ENCODE measurements around the gene SAE1. TPM values are rescaled to one million over a fixed set of nuclear protein-coding genes. Genes with fewer than 3 reads are reported as not detected.
A peak's percentile ranks its signal among the peaks of the same experiment; 100 is the strongest.

SAE1 gene
- total RNA-seq, 1 experiment from 2014 or later: 234 TPM

DNA sequence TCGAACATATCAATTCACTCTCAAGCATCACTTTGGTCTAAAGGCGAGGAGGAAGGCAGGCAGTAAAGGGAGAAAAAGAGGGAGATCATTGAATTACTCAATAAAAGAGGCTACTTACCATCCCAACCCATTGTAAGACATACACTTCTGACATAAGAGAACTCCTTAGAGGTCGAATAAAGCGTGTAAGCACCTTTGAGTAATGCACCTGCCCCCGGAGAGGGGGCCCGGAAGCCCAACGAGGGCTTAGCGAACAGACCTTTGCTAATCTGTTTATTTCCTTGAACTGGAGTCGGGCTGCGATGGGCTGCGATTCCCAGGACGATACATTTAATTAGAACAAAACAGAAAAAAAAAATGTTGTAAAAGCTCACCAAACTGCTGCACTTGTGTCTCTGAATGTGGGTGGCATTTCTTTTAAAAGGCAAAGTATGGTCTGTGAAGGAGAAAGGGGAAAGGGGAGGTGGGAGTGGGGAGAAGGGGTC is 20.1 kb upstream of the SAE1 start:
- Histone ChIP-seq H4K5ac (ENCODE audit: insufficient read length, low read depth, low read length) (no peak overlapping the region), H3T11ph (ENCODE audit: low read length) (no peak overlapping the region), H3K23me2 (ENCODE audit: insufficient read length, low read depth, low read length, poor library complexity, severe bottlenecking) (peaks cover 25% of the 10 kb centered on the region), H3K4me1 (ENCODE audit: insufficient read depth, low read length) (peaks cover 11% of the 10 kb centered on the region), H2BK5ac (ENCODE audit: insufficient read length, low read length) (no peak overlapping the region), H2BK15ac (ENCODE audit: low read depth, low read length) (no peak overlapping the region), H3K9ac (ENCODE audit: extremely low read depth, insufficient read length, low read length) (peak overlapping the region; percentile 92), H3K9me3 (ENCODE audit: control insufficient read depth, low read depth, low read length) (no peaks in the 10 kb centered on the region), H3K56ac (ENCODE audit: insufficient read length, low read depth, low read length) (no peak overlapping the region), H3K23ac (ENCODE audit: insufficient read length, low read depth, low read length) (no peak overlapping the region), H3K27ac (ENCODE audit: insufficient read length, low read depth, low read length) (peak overlapping the region; percentile 88), H4K8ac (replicated peaks; ENCODE audit: insufficient read length, low read depth, low read length) (no peak overlapping the region), H2BK20ac (ENCODE audit: low read depth, low read length, poor library complexity, severe bottlenecking) (no peak overlapping the region), H3K27me3 (ENCODE audit: insufficient read depth, low read length) (no peaks in the 10 kb centered on the region), H3K79me1 (ENCODE audit: insufficient read depth, low read depth, low read length, poor library complexity, severe bottlenecking) (no peaks in the 10 kb centered on the region), H3K79me2 (ENCODE audit: insufficient read depth, low read length) (peaks cover 12% of the 10 kb centered on the region; the same call in 1 of the 2 replicates), H3K4ac (ENCODE audit: low read depth, low read length) (no peak overlapping the region; the same call in 1 of the 2 replicates), H2AFZ (ENCODE audit: low read length) (no peak overlapping the region), H4K91ac (ENCODE audit: insufficient read length, low read depth, low read length) (no peak overlapping the region), H2AK5ac (ENCODE audit: insufficient read length, low read length) (no peak overlapping the region), H2BK120ac (ENCODE audit: low read depth, low read length, poor library complexity, severe bottlenecking) (no peak overlapping the region), H3K4me2 (ENCODE audit: insufficient read depth, insufficient read length, low read length) (peak overlapping the region; percentile 61), H2BK12ac (ENCODE audit: insufficient read length, low read depth, low read length) (no peak overlapping the region), H3K14ac (ENCODE audit: insufficient read depth, low read length) (peak overlapping the region; percentile 89; the same call in 1 of the 2 replicates), H4K20me1 (ENCODE audit: control insufficient read depth, insufficient read depth, insufficient read length) (no peaks in the 10 kb centered on the region), H3K18ac (ENCODE audit: insufficient read length, low read depth, low read length) (peak overlapping the region; percentile 70)
- TF ChIP-seq, protein P1, sequence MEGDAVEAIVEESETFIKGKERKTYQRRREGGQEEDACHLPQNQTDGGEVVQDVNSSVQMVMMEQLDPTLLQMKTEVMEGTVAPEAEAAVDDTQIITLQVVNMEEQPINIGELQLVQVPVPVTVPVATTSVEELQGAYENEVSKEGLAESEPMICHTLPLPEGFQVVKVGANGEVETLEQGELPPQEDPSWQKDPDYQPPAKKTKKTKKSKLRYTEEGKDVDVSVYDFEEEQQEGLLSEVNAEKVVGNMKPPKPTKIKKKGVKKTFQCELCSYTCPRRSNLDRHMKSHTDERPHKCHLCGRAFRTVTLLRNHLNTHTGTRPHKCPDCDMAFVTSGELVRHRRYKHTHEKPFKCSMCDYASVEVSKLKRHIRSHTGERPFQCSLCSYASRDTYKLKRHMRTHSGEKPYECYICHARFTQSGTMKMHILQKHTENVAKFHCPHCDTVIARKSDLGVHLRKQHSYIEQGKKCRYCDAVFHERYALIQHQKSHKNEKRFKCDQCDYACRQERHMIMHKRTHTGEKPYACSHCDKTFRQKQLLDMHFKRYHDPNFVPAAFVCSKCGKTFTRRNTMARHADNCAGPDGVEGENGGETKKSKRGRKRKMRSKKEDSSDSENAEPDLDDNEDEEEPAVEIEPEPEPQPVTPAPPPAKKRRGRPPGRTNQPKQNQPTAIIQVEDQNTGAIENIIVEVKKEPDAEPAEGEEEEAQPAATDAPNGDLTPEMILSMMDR (conservative IDR thresholded peaks at IDR 0.05): no peak
- Mint-ChIP-seq H3K9me3 (no peaks in the 10 kb centered on the region; a peak in 1 of 5 replicates), H3K4me3 (peak overlapping the region; percentile 91 to 98), H3K36me3 (ENCODE audit: insufficient read depth in 1 of 3, low read depth in 3 of 3) (peaks cover 17 to 42% (median 35%) of the 10 kb centered on the region in 3 experiments), H3K27ac (peak overlapping the region; percentile 96 to 100 (median 98)), H3K4me1 (peaks cover 44 to 45% of the 10 kb centered on the region in 2 experiments), H3K27me3 (ENCODE audit: low read depth) (peaks cover 5% of the 10 kb centered on the region; the same call in 1 of the 2 replicates)
- DNase-seq: no peak
- WGBS (ENCODE audit: extremely low coverage, insufficient read length, low lambda C conversion rate): no CpG with 5 or more reads among the region's 12 CpGs

All from H9 (cell line).